HG03442 (cell line): ENCODE results near the gene DUOXA2.

Source experiments
- ATAC-seq: cut with Tn5 transposase; IDR thresholded peaks from one replicate; pipeline ENCODE4 v1.9.1; 2021; ENCODE audit warnings: mild to moderate bottlenecking, moderate library complexity; ENCODE audit not compliant: unreplicated experiment

Gene DUOXA2

DNA sequence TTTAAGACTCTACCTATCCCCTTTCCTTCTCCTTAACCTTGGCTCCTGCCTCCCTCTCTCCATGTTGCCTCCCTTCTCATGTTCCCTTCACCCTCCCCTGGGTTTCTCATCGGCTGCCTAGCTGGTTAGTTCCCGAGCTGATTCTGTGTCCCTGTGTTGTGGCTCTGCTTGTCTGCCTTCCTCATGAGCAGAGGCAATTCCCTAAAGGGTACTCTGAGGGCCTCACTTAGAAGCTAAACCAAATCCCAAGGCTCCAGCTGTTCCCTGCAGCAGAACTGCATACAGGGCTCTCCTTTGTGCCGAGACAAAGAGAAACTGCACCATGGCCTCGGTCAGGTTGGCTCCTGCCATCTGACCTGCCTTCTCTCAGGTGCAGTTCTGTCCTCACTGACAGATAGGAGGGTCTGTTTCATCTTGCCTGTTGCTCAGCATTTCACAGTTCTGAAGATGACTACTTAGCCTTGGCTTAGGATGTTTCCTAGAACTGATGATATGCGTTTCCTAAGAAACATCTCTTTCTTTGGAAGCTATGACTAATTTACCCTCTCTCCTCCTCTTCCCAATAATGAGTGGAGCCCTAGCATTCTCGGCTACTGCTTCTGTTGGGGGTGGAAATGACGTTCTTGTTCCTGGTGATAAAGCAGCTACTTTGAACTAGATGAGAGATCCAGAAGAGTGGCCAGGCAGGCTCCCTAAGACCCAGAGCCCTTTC lies 42.8 kb downstream of the DUOXA2 start:
- ATAC-seq: no peak

GRCh38 chr15:45157974-45158373 lies 43.8 kb downstream of the DUOXA2 start:
- no peak for ATAC-seq

DNA sequence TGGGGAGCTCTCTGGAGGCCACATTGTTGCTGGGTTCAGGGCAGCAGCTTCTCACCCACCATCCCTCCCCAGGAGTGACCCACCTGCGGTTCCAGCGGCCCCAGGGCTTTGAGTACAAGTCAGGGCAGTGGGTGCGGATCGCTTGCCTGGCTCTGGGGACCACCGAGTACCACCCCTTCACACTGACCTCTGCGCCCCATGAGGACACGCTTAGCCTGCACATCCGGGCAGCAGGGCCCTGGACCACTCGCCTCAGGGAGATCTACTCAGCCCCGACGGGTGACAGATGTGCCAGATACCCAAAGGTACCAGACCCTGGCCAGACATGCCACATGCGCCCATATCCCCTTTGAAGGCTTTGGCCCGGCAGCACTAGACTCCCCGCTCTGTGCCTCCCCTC lies 47.5 kb downstream of the DUOXA2 start:
- ATAC-seq: no peak

GRCh38 chr15:45162771-45163507 lies 48.8 kb downstream of the DUOXA2 start:
- peak; percentile 42 for ATAC-seq

GRCh38 chr15:45163508-45163856 lies 49.4 kb downstream of the DUOXA2 start:
- ATAC-seq: no peak

GRCh38 chr15:45164914-45165313 lies 50.8 kb downstream of the DUOXA2 start:
- no peak for ATAC-seq

DNA sequence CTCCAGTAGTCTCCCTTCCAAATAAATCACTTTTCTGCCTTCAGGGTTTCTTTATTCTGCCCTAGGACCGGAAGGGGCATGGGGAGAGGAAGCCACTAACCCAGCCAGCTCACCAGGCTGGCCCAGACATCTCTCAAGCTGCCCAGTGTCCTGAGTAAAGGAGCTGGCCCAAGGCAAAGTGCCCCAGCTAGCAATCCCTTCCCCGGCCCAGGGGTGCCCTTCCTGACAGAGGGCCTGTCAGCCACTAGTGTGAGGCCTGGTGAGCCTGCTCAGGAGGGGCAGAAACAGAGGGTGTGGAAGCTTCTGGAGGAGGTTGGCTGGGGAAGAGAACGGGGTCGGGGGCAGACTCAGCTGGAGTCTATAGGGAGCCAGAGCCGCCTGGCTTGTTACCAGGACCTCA lies 51.4 kb downstream of the DUOXA2 start:
- ATAC-seq: no peak

GRCh38 chr15:45166834-45167630 lies 52.9 kb downstream of the DUOXA2 start:
- ATAC-seq: peak; percentile 88

DNA sequence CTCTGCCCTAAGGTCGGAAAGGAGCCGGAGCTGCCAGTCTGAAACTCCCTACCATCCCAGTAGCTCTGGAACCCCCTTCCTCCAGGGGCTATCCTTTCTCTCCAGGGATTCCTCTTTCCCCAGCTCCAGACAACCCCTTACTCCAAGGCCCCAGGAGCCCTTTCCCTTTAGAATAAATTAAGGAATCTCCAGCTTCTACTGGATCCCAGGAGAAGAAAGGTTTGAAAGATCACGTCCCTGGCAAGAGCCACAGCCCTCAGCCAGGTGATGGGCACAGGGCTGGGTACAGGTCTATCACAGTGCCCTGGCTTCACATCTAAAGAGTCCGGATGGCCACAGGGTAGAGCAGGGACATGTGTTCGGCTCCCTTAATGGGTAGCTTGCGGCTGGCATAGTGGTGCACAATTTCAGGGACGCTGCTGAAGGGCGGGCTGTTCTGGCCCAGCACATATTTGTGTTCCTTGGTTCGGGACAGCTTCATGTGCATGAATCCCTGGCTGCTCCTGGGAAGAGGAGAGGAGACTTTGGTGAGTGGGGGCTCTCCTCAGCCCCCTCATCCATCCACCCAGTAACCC lies 53.6 kb downstream of the DUOXA2 start:
- ATAC-seq: no peak
